KOPT-K1 (cell line): ENCODE results near the gene MPZL3.
"Not testable (repeated sequence)": the region's sequence is repeated elsewhere in the genome, so short reads cannot be mapped to it uniquely, and the experiment has no call there.

Experiments used
- H3K27ac ChIP-seq: fragments of 200-600 bp; sonication (generic); 2 replicates; pipeline ENCODE4 v1.5.1; 2016; ENCODE audit warnings: antibody characterized with exemption, mild to moderate bottlenecking, low read depth, low read length; ENCODE audit not compliant: poor library complexity, severe bottlenecking
- H3K36me3 ChIP-seq: fragments of 200-600 bp; sonication (generic); 2 replicates; pipeline ENCODE4 v1.5.1; 2017; ENCODE audit warnings: antibody characterized with exemption, mild to moderate bottlenecking, low read length, moderate library complexity; ENCODE audit not compliant: insufficient read depth
- H3K9me3 ChIP-seq: fragments of 200-600 bp; sonication (generic); 2 replicates; pipeline ENCODE4 v1.5.1; 2017; ENCODE audit warnings: antibody characterized with exemption, low read length, mild to moderate bottlenecking; ENCODE audit not compliant: insufficient read depth, poor library complexity, severe bottlenecking

The MPZL3 gene

DNA sequence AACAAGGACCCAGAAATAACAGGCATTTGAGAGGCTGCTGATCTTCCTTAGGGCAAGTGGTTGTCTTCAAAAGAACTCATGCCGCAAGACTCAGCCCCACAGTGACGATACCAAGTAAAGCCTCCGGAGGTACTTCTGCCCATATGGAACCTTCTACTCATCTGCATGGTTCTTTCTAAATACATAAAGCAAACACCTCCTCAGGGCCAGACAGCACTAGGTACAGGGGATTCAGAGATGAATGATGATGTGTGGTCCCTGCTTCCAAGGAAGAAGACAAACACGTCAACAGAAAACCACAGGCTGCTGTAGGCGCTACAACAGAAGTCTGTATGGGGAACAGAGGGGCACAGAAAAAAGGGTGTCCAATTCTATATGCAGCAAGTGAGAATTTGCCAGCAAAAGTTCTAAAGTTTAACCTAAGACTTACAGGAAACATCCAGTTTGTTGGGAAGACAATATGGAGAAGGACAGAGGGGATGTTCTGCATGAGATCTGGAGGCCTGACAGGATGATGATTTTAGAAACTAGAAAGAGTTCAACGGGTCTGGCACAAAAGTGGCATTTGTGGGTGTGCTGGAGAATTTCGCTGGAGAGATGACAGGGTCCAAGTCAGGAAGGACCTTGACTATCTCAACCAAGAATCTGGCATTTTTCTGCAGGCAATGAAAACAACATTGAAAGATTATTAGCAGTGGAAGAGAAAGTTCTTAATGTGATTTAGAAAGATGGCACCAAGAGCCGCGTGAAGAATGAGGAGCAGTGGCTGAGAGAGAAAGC lies 51.1 kb downstream of the MPZL3 start:
- no peak overlapping the region for H3K27ac ChIP-seq
- no peaks in the 10 kb centered on the region for H3K36me3 ChIP-seq
- H3K9me3 ChIP-seq, result no peaks in the 10 kb centered on the region

DNA sequence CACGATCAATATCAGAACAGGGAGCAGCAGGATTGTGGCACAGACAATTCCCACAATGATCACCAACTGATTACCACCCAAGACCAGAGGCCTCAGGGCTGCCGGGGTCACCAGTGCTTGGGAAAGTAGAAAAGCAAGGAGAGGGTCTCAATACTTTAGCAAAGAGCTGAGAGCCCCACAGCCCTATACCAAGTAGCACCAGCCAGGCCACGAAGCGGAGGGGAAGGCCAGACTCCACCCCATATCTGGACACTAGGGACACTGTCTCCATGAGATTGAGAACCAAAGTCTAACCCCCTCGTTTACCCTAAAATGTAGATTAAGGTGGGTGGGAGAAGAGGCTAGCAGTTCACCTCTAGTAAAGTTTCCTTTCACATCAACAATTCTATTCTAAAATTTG lies 51.7 kb downstream of the MPZL3 start:
- Histone ChIP-seq H3K9me3 (no peaks in the 10 kb centered on the region), H3K36me3 (no peaks in the 10 kb centered on the region), H3K27ac (no peak overlapping the region)

DNA sequence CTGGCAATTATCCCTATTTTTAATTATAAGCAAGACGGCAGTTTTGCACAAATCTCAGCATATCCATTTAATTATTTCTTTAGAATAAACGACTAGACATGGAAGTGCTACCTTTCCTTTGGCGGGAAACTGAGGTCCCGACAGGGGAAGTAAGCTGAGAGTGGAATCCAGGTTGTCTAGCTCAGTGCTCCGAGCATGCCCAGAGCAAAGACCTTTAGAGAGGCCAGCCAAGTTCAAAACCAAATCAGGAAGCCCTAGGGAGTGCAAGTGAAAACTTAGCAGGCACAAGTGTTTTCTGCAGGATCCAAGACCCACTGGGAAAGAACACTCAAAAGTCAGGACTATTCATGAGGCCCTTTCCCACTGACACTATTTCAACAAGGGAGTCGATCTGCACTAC lies 53.0 kb downstream of the MPZL3 start:
- H3K9me3 ChIP-seq, result no peaks in the 10 kb centered on the region
- H3K36me3 ChIP-seq, result no peaks in the 10 kb centered on the region
- H3K27ac ChIP-seq, result no peak overlapping the region

DNA sequence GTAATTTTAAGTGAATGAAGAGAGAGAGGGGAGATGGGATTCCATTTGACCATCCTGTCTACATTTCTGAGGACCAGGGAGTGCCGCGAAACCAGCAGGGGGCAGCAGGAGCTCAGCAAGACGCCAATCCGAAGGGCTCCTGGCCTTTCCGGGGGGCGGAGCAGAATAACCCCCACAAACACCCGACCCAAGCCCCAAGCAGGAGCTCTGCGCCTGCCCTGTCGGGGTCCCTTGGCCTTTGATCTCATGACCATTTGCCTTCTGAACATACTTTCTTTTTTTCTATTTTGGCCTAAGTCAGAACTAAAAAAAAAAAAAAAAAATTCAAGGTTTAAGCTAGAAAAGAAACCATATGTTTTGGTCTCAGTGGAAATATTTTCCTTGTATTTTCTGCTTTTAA lies 53.8 kb downstream of the MPZL3 start:
- Histone ChIP-seq H3K27ac (no peak overlapping the region), H3K9me3 (no peaks in the 10 kb centered on the region), H3K36me3 (no peaks in the 10 kb centered on the region)

DNA sequence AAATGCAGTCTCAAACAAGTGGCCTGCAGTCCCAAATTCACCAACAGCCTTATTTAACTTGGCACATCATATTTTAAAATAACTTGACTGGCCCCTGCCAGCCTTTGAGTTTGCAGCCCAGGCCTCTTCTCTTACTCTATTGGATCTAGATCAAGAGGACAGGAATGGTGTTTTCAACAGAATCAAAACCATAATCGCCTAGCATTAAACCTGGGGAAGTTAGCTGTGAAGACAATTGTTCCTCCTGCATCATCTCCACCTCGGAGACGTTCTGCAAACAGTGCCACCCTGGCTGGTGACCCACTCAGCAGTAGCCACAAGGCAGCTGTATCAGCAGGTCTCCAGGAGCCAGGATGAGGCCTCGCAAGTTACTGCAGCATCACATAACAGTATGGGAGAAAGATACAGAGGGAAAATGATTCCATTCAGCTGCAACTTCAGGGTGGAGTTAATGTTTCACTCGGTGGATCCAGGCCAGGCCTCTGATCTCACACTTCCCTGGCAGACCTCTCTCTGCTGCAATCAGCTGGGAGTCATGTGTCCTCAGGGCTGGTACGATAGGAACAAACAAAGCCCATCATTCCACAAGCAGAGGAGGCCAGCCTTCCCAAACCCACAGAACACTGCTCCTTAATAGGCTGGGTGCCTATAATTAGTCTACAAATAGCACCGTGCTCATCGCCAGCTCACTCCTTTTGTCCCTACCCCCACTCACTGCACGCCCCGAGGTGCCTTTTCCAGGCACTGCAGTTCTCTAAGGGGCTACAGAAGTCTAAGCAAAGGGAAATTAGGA lies 57.1 kb downstream of the MPZL3 start:
- no peak overlapping the region for H3K27ac ChIP-seq
- no peaks in the 10 kb centered on the region for H3K36me3 ChIP-seq
- no peaks in the 10 kb centered on the region for H3K9me3 ChIP-seq

DNA sequence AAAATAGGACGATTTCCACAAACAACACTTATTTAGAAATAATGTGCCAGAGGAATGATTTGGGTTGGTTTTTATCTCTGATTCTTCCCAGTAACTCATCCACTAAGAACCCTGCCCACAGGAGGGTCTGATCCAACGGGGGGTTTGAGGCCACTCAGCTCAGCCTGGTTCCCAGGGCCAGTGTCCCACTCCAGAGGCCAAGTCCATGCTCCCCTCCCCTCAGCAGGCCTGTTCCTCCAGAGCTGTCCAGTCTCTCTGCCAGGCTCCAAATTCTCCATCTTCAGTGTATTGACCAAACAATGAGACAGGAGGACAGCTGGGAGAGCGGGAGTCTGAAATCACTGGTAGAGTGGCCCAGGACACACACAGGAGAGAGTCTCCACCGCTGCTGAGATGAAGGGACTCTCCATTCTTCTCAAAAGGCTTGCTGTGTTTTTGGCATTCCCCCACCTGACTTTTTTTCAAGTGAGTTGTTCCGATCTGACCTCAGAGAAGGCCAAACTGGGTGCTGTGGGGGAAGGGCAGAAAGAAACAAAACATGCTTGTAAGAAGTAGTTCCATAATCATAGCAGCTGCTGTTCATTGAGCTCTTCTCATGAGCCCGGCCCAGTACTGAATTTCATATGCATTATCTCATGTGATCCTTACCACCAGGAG lies 58.1 kb downstream of the MPZL3 start:
- Histone ChIP-seq H3K36me3 (no peaks in the 10 kb centered on the region), H3K27ac (no peak overlapping the region), H3K9me3 (no peaks in the 10 kb centered on the region)

DNA sequence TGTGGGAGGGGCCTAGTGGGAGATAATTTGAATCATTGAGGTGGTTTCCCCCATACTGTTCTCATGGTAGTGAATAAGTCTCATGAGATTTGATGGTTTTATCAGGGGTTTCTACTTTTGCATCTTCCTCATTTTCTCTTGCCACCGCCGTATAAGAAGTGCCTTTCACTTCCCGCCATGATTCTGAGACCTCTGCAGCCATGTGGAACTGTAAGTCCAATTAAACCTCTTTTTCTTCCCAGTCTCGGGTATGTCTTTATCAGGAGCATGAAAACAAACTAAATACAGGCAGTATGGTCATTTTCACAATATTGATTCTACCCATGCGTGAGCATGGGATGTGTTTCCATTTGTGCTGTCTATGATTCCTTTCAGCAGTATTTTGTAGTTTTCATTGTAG lies 59.3 kb downstream of the MPZL3 start:
- not testable (repeated sequence) for H3K9me3 ChIP-seq, H3K36me3 ChIP-seq, H3K27ac ChIP-seq

DNA sequence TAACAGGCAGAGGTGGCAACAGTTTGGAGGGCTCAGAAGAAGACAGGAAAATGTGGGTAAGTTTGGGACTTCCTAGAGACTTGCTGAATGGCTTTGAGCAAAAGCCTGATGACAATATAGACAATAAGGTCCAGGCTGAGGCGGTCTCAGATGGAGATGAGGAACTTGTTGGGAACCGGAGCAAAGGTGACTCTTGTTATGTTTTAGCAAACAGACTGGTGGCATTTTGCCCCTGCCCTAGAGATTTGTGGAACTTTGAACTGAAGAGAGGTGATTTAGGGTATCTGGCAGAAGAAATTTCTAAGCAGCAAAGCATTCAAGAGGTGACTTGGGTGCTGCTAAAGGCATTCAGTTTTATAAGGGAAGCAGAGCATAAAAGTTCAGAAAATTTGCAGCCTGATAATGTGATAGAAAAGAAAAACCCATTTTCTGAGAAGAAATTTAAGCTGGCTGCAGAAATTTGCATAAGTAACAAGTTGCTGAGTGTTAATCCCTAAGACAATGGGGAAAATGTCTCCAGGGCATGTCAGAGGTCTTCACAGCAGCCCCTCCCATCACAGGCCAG lies 61.1 kb downstream of the MPZL3 start:
- not testable (repeated sequence) for H3K9me3 ChIP-seq

DNA sequence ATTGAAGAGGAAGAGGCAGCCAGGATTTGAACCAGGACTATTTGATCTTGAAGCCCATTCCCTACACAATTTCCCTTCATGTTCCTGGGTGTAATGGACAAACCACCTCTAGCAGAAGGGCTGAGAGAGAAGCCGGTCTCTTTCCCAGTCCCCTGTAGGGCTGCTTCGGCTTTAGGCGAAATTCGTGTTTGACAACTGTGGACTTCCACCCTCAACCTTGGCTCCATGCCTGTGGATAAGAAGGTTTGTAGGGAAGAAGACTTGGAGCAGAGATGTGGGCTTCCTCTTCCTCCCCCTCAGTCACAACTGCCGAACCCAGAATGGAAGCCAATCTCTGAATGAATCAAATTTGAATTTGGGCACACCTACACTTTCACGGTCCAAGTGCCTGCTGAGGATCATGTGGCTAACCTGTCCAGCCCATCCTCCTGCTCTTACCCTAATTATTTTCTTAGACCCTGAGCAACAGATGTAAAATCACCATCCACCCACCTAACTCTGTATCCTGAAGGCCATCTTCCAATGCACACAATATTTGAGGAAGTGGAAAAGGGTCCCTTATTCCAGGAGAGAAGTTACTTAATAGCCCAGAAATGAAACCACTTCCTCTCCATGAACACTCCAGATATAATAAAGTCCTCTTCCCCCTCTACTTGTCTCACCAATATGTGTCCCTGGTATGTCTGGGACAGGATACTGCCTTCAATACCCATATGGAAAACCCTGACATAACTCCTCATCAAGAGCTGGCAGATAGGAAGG lies 65.6 kb downstream of the MPZL3 start:
- no peak overlapping the region for H3K27ac ChIP-seq
- H3K9me3 ChIP-seq, result no peaks in the 10 kb centered on the region
- no peaks in the 10 kb centered on the region for H3K36me3 ChIP-seq

More for the DNA sequence above, 61.1 kb downstream of the MPZL3 start:
- not testable (repeated sequence) for H3K27ac ChIP-seq, H3K36me3 ChIP-seq

DNA sequence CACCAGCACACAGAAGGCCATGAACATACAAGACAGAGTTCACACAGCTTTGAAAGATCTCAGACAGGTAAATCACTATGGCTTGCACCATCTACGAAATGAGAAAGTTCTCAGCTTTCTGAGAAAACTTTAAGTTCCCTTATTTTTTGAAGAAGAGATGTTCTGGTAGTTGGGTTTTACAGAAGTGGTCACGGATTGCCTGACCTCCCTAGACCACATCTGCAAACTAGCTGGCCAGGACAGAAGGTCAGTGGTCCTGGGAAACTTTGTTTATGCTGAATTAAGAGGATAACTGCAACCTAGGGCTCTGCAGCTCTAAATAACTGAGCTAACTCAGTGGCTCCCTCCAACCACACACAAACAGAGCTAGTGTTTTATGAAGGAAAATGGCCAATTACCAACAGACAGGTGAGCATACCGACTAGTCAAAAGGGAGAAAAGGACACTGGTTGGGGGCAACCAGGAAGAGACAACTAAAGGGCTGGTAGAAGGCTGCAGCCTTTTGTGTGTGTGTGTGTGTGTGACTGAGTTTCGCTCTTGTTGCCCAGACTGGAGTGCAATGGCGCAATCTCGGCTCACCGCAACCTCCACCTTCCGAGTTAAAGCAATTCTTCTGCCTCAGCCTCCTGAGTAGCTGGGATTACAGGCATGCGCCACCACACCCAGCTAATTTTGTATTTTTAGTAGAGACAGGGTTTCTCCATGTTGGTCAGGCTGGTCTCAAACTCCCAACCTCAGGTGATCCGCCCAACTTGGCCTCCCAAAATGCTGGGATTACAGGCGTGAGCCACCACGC lies 67.2 kb downstream of the MPZL3 start:
- no peak overlapping the region for H3K27ac ChIP-seq
- no peaks in the 10 kb centered on the region for H3K9me3 ChIP-seq
- H3K36me3 ChIP-seq, result no peaks in the 10 kb centered on the region

DNA sequence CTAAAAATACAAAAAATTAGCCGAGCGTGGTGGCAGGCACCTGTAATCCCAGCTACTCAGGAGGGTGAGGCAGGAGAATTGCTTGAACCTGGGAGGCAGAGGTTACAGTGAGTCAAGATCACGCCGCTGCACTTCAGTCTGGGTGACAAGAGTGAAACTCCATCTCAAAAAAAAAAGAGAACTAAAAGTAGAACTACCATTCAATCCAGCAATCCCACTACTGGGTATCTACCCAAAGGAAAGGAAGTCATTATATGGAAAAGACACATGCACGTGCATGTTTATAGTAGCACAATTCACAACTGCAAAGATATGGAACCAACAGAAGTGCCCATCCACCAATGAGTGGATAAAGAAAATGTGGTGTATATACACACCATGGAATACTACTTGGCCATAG lies 68.5 kb downstream of the MPZL3 start:
- not testable (repeated sequence) for H3K27ac ChIP-seq, H3K36me3 ChIP-seq, H3K9me3 ChIP-seq

DNA sequence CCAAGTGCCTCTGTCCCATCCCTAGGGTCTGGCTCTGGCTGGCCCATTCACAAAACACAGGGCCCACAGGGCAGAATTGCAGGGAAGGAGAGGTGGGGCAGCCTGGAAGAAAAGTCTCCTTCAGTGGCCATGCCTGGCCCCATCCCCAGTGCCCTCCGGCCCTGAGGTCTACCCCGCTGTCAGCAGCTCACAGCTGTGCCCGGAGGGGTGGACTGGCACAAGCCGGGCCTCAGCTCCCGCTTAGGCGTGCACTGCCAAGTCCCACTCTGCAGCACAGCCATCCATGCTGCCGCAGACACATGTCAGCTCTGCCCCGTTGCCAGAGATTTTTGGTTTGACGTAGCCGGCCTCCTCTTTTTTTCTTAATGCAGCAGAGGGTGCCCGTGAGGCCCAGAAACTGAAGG lies 71.9 kb downstream of the MPZL3 start:
- Histone ChIP-seq H3K9me3 (no peaks in the 10 kb centered on the region), H3K27ac (no peak overlapping the region), H3K36me3 (no peaks in the 10 kb centered on the region)

DNA sequence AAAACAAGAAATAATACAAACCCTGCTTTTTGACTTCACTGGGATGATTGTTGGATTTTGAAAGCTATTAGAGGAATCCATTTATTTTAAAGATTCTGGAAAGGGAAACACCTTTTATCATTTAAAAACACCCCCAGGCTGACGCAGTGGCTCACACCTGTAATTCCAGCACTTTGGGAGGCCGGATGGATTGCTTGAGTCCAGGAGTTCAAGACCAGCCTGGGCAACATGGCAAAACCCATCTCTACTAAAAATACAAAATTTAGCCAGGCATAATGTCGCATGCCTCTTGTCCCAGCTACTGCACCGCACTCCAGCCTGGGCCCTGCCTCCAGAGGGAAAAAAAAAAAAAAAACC lies 75.4 kb downstream of the MPZL3 start:
- Histone ChIP-seq H3K36me3 (no peaks in the 10 kb centered on the region), H3K9me3 (no peaks in the 10 kb centered on the region), H3K27ac (no peak overlapping the region)
